Measurements from ENCODE around the gene DCAF16. TPM values are rescaled to one million over a fixed set of nuclear protein-coding genes. Genes with fewer than 3 reads are reported as not detected.

DCAF16 gene
- total RNA-seq, 1 experiment from 2014 or later = 46.2 TPM

GRCh38 chr4:17817027-17817426 is 6.5 kb upstream of the DCAF16 start:
- Histone ChIP-seq H3T11ph (ENCODE audit: low read length) (no peak overlapping the region), H3K23ac (ENCODE audit: insufficient read length, low read depth, low read length) (no peak overlapping the region), H3K18ac (ENCODE audit: insufficient read length, low read depth, low read length) (no peak overlapping the region), H3K4me1 (ENCODE audit: insufficient read depth, low read length) (no peaks in the 10 kb centered on the region), H2BK5ac (ENCODE audit: insufficient read length, low read length) (no peak overlapping the region), H3K4me2 (ENCODE audit: insufficient read depth, insufficient read length, low read length) (no peak overlapping the region), H3K23me2 (ENCODE audit: insufficient read length, low read depth, low read length, poor library complexity, severe bottlenecking) (no peaks in the 10 kb centered on the region), H2BK120ac (ENCODE audit: low read depth, low read length, poor library complexity, severe bottlenecking) (no peak overlapping the region), H3K14ac (ENCODE audit: insufficient read depth, low read length) (no peak overlapping the region), H2BK12ac (ENCODE audit: insufficient read length, low read depth, low read length) (no peak overlapping the region), H2BK15ac (ENCODE audit: low read depth, low read length) (no peak overlapping the region), H4K91ac (ENCODE audit: insufficient read length, low read depth, low read length) (no peak overlapping the region), H3K9me3 (ENCODE audit: control insufficient read depth, low read depth, low read length) (no peaks in the 10 kb centered on the region), H3K4ac (ENCODE audit: low read depth, low read length) (no peak overlapping the region), H3K27ac (ENCODE audit: insufficient read length, low read depth, low read length) (no peak overlapping the region), H2AK5ac (ENCODE audit: insufficient read length, low read length) (no peak overlapping the region), H2BK20ac (ENCODE audit: low read depth, low read length, poor library complexity, severe bottlenecking) (no peak overlapping the region), H3K56ac (ENCODE audit: insufficient read length, low read depth, low read length) (no peak overlapping the region), H3K27me3 (ENCODE audit: insufficient read depth, low read length) (no peaks in the 10 kb centered on the region), H4K5ac (ENCODE audit: insufficient read length, low read depth, low read length) (no peak overlapping the region), H3K79me1 (ENCODE audit: insufficient read depth, low read depth, low read length, poor library complexity, severe bottlenecking) (peaks cover 5% of the 10 kb centered on the region), H4K8ac (replicated peaks; ENCODE audit: insufficient read length, low read depth, low read length) (no peak overlapping the region), H3K9ac (ENCODE audit: extremely low read depth, insufficient read length, low read length) (no peak overlapping the region), H2AFZ (ENCODE audit: low read length) (no peak overlapping the region), H3K79me2 (ENCODE audit: insufficient read depth, low read length) (peaks cover 11% of the 10 kb centered on the region; the same call in 1 of the 2 replicates), H4K20me1 (ENCODE audit: control insufficient read depth, insufficient read depth, insufficient read length) (no peaks in the 10 kb centered on the region)
- peaks cover 11 to 14% of the 10 kb centered on the region in 2 experiments for H3K4me1 Mint-ChIP-seq
- H3K27me3 Mint-ChIP-seq (ENCODE audit: low read depth) = no peaks in the 10 kb centered on the region
- no peak for DNase-seq
- H3K27ac Mint-ChIP-seq = no peak overlapping the region
- no peaks in the 10 kb centered on the region for H3K9me3 Mint-ChIP-seq
- WGBS (ENCODE audit: extremely low coverage, insufficient read length, low lambda C conversion rate) = no CpG with 5 or more reads among the region's 5 CpGs
- no peak overlapping the region for H3K4me3 Mint-ChIP-seq
- H3K36me3 Mint-ChIP-seq (ENCODE audit: insufficient read depth in 1 of 3, low read depth in 3 of 3) = peaks cover 36 to 81% (median 57%) of the 10 kb centered on the region in 3 experiments; a peak in 6 of 7 replicates
- peak; percentile 60 for TF ChIP-seq CTCF (conservative IDR thresholded peaks at IDR 0.05)

All from H9 (cell line).